ENCODE measurements around the gene MEI4.
"Not testable (repeated sequence)": the region's sequence is repeated elsewhere in the genome, so short reads cannot be mapped to it uniquely, and the experiment has no call there.

MEI4 gene

GRCh38 chr6:77678048-77678447, 25.2 kb downstream of the MEI4 start:
- no peak for DNase-seq

GRCh38 chr6:77683515-77683914, 30.7 kb downstream of the MEI4 start:
- no peak for DNase-seq

DNA sequence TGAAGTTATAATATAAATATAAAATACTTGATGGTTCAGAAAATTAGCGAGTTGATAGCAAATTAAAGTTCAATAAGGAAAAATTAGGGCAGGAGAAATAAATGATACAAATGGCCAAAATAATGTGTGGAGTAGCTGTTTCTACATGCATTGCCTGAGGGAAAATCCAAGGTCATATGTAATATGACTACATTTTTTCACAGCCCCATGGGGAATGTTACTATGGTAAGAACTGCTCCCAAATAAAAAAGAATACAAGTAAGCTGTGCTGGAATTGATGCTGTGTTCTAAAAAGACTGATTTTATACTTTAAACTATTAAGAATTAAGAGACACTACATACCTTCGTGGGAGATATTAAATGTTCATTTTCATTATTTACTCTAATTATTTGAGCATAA, 34.1 kb downstream of the MEI4 start:
- no peak for DNase-seq

GRCh38 chr6:77688649-77689048, 35.8 kb downstream of the MEI4 start:
- no peak for DNase-seq

DNA sequence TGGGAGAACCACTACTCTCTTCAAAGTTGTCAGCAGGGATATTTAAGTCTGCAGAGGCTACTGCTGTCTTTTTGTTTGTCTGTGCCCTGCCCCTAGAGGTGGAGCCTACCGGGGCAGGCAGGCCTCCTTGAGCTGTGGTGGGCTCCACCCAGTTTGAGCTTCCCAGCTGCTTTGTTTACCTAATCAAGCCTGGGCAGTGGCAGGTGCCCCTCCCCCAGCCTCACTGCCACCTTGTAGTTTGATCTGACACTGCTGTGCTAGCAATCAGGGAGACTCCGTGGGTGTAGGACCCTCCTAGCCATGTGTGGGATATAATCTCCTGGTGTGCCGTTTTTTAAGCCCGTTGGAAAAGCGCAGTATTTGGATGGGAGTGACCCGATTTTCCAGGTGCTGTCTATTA, 47.3 kb downstream of the MEI4 start:
- DNase-seq, result not testable (repeated sequence)

GRCh38 chr6:77707603-77708002, 54.8 kb downstream of the MEI4 start:
- DNase-seq, result no peak

DNA sequence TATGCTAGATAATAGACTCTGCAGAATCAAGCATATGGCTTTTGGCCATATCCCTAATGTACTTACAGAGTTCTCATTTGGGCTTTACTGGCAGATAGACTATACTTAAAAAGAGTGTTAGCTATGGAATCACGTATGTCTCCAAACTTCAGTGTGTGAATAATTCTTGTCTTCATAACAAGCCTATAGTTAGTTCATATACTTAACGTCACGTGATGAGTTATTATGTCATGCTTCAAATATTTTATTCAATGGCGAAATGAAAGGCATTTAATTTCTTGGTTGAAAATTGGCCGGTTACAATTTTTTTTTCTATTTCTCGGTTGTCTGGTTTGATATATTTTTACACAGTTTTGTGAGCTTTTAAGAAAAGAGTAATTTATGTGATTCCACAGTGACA, 62.7 kb downstream of the MEI4 start:
- no peak for DNase-seq

- DNase-seq, result no peak
These were observed 63.5 kb downstream of the MEI4 start for GRCh38 chr6:77716311-77716710.

DNA sequence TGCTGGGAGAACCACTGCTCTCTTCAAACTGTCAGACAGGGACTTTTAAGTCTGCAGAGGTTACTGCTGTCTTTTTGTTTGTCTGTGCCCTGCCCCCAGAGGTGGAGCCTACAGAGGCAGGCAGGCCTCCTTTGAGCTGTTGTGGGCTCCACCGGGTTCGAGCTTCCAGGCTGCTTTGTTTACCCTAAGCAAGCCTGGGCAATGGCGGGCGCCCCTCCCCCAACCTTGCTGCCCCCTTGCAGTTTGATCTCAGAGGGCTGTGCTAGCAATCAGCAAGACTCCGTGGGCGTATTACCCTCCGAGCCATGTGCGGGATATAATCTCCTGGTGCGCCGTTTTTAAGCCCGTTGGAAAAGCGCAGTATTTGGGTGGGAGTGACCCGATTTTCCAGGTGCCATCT, 83.2 kb downstream of the MEI4 start:
- DNase-seq, result not testable (repeated sequence)

DNA sequence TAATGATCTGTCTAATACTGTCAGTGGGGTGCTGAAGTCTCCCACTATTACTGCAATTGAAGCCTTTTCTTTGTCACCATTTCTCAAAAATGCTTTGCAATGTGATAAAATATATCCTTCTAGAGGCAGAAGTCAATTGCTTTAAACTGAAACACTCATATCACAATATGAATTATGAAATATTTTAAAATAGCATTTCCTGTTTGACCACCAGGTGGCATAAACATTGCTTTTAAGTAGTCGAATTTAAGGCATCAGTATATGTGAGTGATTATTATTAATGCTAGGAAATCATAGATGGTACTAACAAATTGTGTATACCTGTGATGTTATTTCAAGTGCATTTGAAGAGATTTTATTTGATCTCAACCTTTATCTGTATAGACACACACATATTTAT, 87.5 kb downstream of the MEI4 start:
- DNase-seq, result peak in 1 of 51 donors; percentile 1

GRCh38 chr6:77752156-77752555, 99.3 kb downstream of the MEI4 start:
- not testable (repeated sequence) for DNase-seq

DNA sequence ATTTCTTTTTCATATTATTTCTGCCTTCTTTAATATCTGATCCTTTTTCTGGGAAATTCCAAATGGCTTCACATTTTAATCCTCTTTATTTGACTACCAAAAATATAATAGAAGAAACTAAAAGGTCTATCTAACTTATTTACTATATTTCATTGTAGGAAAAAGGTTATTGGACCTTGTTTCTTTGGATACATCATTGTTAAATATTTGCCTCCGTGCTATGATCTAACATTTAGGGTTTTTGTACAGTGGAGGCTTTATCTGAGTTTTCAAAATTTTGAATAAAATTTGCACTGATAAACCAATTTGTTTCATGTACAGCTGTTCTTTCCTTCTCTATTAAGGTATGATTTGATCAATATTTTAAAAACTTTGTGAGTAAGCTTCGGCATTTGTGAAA, 109.5 kb downstream of the MEI4 start:
- DNase-seq, result no peak

- DNase-seq, result no peak
These were observed 110.3 kb downstream of the MEI4 start for GRCh38 chr6:77763124-77763523.

DNA sequence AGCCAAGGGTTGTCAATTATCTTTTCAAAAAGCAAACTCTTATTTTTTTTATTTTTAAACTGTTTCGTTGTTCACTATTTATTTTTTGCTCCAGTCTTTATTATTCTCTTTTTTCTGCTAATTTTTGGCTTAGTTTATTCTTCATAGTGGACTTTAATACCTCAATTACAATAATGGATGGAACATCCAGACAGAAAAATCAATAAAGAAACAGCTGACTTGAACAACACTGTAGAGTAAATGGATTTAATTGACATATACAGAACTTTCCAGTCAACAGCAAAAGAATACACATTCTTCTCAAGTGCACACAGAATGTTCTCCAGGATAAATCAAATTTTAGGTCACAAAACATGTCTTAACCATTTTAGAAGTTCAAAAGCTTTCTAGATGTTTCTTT, 111.5 kb downstream of the MEI4 start:
- DNase-seq, result no peak

DNA sequence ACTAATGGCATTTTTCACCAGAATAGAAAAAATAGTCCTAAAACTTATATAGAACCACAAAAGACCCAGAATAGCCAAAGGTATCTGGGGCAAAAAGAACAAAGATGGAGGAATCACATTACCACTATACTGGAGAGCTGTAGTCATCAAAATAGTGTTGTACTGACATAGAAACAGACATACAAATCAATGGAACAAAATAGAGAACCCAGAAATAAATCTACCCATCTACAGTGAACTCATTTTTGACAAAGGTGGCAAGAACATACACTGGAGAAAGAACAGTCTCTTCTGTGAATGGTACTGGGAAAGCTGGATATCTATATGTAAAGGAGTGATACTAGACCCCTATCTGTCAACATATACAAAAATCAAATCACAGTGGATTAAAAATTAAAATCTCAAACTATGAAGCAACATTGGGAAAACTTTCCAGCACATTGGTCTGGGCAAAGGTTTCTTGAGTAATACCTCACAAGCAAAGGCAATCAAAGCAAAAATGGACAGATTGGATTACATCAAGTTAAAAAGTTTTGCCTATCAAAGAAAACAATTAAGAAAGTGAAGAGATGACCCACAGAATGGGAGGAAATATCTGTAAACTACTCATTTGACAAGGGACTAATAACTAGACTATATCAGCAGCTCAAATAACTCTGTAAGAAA, 120.5 kb downstream of the MEI4 start:
- no peak for DNase-seq

DNA sequence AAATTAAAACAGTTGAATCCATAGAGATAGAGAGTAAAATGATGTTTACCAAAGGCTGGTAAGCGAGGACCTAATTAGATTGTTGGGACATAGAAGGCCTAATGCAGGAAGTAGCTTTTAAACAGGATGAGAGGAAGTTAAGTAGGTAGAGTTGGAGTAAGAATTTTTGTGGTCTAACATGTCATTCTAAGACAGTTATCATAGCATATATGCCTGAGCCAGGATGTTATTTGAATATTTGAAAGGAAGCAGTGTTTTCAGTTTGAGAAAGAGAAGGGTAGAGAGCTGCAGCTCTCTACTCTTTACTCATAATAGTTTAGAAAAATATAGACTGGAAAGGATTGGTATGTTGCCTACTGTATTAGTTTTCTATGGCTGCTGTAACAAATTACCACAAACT, 121.6 kb downstream of the MEI4 start:
- DNase-seq, result no peak

DNA sequence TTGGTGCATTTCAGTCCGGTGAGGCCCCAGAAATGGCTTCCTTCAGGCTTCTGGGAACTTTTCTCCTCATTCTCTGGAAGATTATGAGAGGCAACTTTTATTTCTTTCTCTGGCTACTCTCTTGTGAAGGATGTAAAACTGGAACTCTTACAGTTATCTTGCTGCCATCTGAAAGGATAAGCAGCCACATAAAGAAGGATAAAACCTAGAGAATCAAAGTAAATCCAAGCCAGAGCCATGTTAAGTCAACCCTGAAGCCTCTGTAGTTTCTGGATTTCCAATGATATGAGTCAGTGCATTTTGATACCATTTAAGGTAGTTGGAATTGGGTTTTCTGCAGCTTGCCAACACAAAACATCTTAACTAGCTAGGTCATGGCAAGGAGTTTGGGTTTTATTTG, 123.6 kb downstream of the MEI4 start:
- DNase-seq, result no peak

GRCh38 chr6:77778527-77778926, 125.7 kb downstream of the MEI4 start:
- DNase-seq, result no peak

DNA sequence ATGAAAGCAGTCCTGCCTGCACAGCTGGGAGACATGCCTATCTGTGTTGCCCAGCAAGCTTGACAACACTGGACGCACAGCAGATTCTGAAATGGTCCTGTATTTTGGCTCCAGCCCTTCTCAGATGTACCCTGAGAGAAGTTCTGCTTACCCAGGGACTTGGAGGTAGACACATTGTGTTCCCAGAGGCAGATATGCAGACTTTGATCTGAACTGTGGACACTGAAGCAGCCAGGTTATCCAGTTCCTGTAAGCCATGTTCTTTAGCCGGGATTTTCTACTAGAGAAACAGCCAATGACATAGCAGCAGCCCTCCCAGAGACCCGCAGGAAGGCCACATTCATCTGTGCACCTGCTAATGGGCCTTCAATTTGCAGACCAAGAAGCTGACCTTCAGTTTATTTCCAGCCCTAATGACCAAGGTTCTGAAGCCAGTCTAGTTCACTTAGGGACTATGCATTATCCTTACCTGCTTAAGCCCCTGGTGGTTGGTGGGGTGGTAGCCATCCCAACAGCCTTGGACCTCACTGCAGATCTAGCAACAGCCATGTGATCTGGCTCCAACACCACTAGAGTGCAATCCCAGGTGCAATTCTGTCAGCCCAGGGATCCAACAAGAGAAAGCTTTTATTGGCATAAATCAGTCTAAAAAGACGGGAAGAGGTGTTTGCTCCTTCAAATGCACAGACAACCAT, 134.2 kb downstream of the MEI4 start:
- no peak for DNase-seq

- DNase-seq, result no peak
These were observed 144.3 kb downstream of the MEI4 start for GRCh38 chr6:77796824-77797809.

DNA sequence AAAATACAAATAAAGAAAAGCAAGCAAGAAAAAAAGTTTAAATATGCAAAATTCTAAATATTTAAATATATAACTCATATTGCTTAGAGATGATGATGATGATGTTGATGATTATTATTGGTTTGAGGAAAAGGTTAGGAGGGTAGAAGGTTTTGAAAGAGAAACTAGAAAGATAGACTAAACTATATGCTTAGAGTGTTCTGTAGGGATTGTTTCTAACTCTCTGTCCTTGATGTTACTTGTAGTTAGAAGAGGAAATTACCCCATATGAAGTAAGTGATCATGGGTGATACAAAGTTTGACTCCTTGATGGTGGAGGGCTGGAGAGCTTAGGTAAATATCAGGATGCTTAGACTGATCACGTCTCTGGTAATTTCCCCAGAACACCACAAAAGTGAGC, 159.5 kb downstream of the MEI4 start:
- no peak for DNase-seq

- no peak for DNase-seq
These were observed 160.3 kb downstream of the MEI4 start for GRCh38 chr6:77813090-77813489.

Data from hypothalamus (tissue), 51 donors.